Lung (tissue), 12 donors: ENCODE data around the gene SHC1. TPM values are rescaled to one million over a fixed set of nuclear protein-coding genes. Genes with fewer than 3 reads are reported as not detected.

Source experiments
- ATAC-seq: fragments of 200-7000 bp; cut with Tn5 transposase; one replicate; pipeline ENCODE4 v1.9.1; 2020; ENCODE audit warnings: moderate number of reproducible peaks; ENCODE audit not compliant: insufficient read depth, low FRiP score
- DNase-seq, 3 donors: peaks; one replicate each; pipeline ENCODE4 v3.0.0-alpha.2; 2013 to 2017
- H3K27ac ChIP-seq, 2 donors: one replicate each; pipeline ENCODE4 v1.5.1; 2013; ENCODE audit warnings: mild to moderate bottlenecking in 2 of 2, moderate library complexity in 2 of 2, control low read depth in 1 of 2, inconsistent platforms in 1 of 2, low read depth in 1 of 2, low read length in 1 of 2
- H3K27me3 ChIP-seq, 3 donors: one replicate each; pipeline ENCODE4 v1.5.1; 2013; ENCODE audit warnings: low read length in 2 of 3; ENCODE audit not compliant: control insufficient read depth in 3 of 3, insufficient read depth in 3 of 3
- H3K36me3 ChIP-seq, 4 donors: one replicate each; pipeline ENCODE4 v1.5.1; 2013; ENCODE audit warnings: low read length in 4 of 4, mild to moderate bottlenecking in 1 of 4, moderate library complexity in 1 of 4; ENCODE audit not compliant: control insufficient read depth in 4 of 4, insufficient read depth in 4 of 4
- H3K4me1 ChIP-seq, 5 donors: one replicate each; pipeline ENCODE4 v1.5.1; 2013; ENCODE audit warnings: low read length in 5 of 5, mild to moderate bottlenecking in 2 of 5, moderate library complexity in 1 of 5; ENCODE audit not compliant: control insufficient read depth in 5 of 5, insufficient read depth in 5 of 5
- H3K4me3 ChIP-seq: one replicate; pipeline ENCODE4 v1.5.1; 2013; ENCODE audit warnings: mild to moderate bottlenecking, control low read depth, moderate library complexity
- H3K9ac ChIP-seq, 2 donors: one replicate each; pipeline ENCODE4 v1.5.1; 2013; ENCODE audit warnings: low read length in 2 of 2, control low read depth in 1 of 2; ENCODE audit not compliant: insufficient read depth in 1 of 2
- H3K9me3 ChIP-seq, 4 donors: one replicate each; pipeline ENCODE4 v1.5.1; 2013; ENCODE audit warnings: low read length in 3 of 4, mild to moderate bottlenecking in 1 of 4, moderate library complexity in 1 of 4; ENCODE audit not compliant: control insufficient read depth in 4 of 4, insufficient read depth in 3 of 4
- WGBS, 2 donors: extraction: QIAGEN DNeasy Blood & Tissue Kit; methylation state at CpG; one replicate each; pipeline ENCODE4 v1.1.7; 2013; 5-methylcytosine and 5-hydroxymethylcytosine counted together
- polyA plus RNA-seq, 2 donors: library from polyadenylated mRNA; stranded (reverse); fragments of 200-250 nt; gene quantifications; one replicate each; pipeline ENCODE4 v1.2.1, GENCODE V29; 2013
- total RNA-seq, 2 donors: library from RNA; depleted of rRNA in 1 of 2; stranded (reverse); fragments of >200 nt in 1 of 2; gene quantifications; one replicate each; pipeline ENCODE4 v1.2.1, GENCODE V29; 2014 to 2021
- TF ChIP-seq, protein P1 (sequence below): IDR thresholded peaks from 2 replicates; pipeline ENCODE4 v1.5.1; 2012; ENCODE audit warnings: mild to moderate bottlenecking; ENCODE audit errors: control extremely low read depth, extremely low read depth
- donor health status: control.
- donor health status: control.
- donor health status: Bipolar disorder and iron deficiency.
- donor health status: healthy.
- donor health status: DM: yes; HTN: yes; CAD: no.

SHC1 gene
- total and polyA plus RNA-seq, 4 donors, result 67.6 to 136 (median 93.8) TPM

DNA sequence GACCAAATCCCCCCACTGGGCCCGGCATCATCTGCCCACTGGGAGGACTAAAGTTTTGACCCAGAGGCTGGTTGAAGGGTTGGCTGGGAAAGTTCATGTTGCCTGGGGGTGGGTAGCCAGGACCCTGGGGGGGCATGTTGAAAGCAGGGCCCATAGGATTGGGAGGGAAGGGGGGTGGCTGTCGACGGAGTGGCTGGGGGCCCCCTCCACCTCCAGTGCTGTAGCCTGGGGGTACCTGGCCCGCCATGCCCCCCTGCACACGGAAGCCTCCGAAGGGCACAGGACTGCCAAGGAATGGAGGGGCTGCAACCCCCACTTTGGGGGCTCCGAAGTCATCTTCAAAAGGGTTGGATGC, 11.1 kb downstream of the SHC1 start:
- Histone ChIP-seq H3K27ac (no peak overlapping the region), H3K4me1 (peaks cover 8 to 44% (median 21%) of the 10 kb centered on the region in 5 donors), H3K9ac (no peak overlapping the region), H3K9me3 (no peaks in the 10 kb centered on the region), H3K27me3 (no peaks in the 10 kb centered on the region), H3K36me3 (peaks cover 0 to 20% (median 15%) of the 10 kb centered on the region in 4 donors), H3K4me3 (no peak overlapping the region)
- no peak for DNase-seq
- TF ChIP-seq, protein P1, sequence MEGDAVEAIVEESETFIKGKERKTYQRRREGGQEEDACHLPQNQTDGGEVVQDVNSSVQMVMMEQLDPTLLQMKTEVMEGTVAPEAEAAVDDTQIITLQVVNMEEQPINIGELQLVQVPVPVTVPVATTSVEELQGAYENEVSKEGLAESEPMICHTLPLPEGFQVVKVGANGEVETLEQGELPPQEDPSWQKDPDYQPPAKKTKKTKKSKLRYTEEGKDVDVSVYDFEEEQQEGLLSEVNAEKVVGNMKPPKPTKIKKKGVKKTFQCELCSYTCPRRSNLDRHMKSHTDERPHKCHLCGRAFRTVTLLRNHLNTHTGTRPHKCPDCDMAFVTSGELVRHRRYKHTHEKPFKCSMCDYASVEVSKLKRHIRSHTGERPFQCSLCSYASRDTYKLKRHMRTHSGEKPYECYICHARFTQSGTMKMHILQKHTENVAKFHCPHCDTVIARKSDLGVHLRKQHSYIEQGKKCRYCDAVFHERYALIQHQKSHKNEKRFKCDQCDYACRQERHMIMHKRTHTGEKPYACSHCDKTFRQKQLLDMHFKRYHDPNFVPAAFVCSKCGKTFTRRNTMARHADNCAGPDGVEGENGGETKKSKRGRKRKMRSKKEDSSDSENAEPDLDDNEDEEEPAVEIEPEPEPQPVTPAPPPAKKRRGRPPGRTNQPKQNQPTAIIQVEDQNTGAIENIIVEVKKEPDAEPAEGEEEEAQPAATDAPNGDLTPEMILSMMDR, result no peak
- ATAC-seq, result no peak
- 93 to 95% methylated on average over 7 of the region's 7 CpGs for WGBS, 2 donors

DNA sequence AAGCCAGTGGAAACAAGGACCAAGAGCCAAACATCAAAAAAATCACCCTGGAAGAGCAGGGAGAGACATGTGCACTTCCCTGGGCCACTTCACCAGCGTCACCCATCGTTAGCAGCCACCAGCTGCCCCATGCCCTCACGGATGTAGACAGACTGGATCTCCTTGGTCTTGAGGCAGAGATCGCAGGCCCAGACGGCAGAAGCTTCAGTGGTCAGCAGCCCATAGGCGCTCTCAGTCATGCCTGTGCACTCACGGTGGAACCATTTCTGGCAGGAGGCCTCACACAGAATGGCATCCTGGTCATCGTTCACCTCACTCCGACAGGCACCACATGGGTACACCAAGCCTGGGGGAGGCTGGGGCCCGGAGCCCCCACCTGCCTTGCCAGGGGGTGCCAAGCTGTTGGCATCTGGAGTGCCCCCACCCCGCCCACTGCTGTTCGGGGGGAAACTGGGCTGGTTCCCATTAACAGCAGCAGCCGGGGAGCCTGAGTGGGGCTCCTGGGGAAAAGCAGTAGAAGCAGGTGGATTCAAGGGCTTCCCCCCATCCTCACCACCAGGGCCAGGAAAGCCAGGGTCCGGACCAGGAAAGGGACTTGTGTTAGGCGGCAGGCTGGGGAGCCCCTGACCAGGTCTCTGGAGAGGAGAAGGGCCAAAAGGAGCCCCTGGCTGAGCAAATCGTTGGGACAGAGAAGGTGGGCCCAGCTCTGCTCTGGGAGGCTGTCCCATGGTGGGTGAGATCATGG, 11.7 kb downstream of the SHC1 start:
- 92 to 94% methylated on average over 16 of the region's 16 CpGs for whole genome bisulfite sequencing, 2 donors
- H3K9ac ChIP-seq, result no peak overlapping the region
- H3K36me3 ChIP-seq, result peaks cover 0 to 17% (median 13%) of the 10 kb centered on the region in 4 donors
- H3K9me3 ChIP-seq, result no peaks in the 10 kb centered on the region
- H3K27ac ChIP-seq, result no peak overlapping the region
- peaks cover 8 to 47% (median 24%) of the 10 kb centered on the region in 5 donors for H3K4me1 ChIP-seq
- H3K27me3 ChIP-seq, result no peaks in the 10 kb centered on the region
- TF ChIP-seq, protein P1, result no peak
- no peak overlapping the region for H3K4me3 ChIP-seq
- DNase-seq (no peak), ATAC-seq (no peak)

DNA sequence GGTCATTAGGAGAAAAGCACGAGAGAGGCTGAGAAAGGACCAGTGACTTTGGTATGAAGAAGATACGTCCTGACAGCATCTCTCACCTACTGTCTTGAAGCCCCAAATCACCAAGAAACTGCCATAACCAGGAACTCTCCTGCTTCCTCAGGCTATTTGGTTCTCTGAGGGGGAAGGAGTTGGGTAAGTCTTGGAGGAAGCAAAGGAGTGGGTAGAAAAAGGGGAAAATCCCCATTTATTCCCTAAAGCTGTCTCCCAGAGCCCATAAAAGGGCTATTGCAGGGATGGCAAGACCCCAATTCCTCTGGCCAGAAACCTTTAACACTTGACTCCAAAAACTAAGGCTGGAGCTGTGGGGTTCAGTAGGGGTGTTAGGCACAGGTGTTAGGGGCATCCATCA, 12.5 kb downstream of the SHC1 start:
- Histone ChIP-seq H3K4me1 (peaks cover 12 to 44% (median 22%) of the 10 kb centered on the region in 5 donors), H3K36me3 (peaks cover 0 to 11% (median 9%) of the 10 kb centered on the region in 4 donors), H3K27me3 (no peaks in the 10 kb centered on the region), H3K9me3 (no peaks in the 10 kb centered on the region), H3K9ac (no peak overlapping the region), H3K27ac (no peak overlapping the region), H3K4me3 (no peak overlapping the region)
- ATAC-seq, result no peak
- 85 to 96% methylated on average over 2 of the region's 2 CpGs for whole genome bisulfite sequencing, 2 donors
- TF ChIP-seq, protein P1, result no peak
- no peak for DNase-seq
